GM18861 (cell line): ENCODE data around the gene NSMF.

ENCODE experiments used
- ATAC-seq: cut with Tn5 transposase; IDR thresholded peaks from one replicate; pipeline ENCODE4 v1.9.1; 2021; ENCODE audit not compliant: unreplicated experiment

Gene NSMF, protein sequence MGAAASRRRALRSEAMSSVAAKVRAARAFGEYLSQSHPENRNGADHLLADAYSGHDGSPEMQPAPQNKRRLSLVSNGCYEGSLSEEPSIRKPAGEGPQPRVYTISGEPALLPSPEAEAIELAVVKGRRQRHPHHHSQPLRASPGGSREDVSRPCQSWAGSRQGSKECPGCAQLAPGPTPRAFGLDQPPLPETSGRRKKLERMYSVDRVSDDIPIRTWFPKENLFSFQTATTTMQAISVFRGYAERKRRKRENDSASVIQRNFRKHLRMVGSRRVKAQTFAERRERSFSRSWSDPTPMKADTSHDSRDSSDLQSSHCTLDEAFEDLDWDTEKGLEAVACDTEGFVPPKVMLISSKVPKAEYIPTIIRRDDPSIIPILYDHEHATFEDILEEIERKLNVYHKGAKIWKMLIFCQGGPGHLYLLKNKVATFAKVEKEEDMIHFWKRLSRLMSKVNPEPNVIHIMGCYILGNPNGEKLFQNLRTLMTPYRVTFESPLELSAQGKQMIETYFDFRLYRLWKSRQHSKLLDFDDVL

GRCh38 chr9:137459152-137459600 is at the start of gene NSMF:
NSMF (minus strand) TSS chr9:137459334; CDS start chr9:137459102, 232 bp downstream.
- peak; percentile 33 for ATAC-seq

DNA sequence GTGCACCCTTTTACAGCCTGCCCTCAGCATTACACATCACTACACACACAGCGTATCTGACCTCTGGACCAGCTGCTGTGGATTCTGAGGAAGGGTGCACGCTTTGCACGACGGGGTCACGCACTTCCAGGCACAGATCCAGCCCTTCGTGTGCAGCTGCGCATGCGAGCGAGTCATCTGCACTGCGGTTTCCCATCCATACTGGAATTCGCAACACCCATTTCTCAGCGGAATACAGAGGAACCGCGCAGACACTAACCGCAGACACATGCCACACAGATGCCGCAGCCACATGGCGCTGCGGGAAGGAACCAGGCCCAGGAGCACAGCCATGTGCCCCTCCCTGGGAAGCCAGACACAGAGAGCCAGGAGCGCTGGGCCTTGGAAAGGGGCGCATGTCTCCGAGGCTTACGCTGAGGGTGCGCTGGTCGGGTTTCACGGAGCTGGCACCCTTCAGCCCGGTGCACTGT is 47.6 kb upstream of the NSMF start:
- no peak for ATAC-seq

GRCh38 chr9:137506274-137506673 is 47.1 kb upstream of the NSMF start:
- ATAC-seq: no peak

DNA sequence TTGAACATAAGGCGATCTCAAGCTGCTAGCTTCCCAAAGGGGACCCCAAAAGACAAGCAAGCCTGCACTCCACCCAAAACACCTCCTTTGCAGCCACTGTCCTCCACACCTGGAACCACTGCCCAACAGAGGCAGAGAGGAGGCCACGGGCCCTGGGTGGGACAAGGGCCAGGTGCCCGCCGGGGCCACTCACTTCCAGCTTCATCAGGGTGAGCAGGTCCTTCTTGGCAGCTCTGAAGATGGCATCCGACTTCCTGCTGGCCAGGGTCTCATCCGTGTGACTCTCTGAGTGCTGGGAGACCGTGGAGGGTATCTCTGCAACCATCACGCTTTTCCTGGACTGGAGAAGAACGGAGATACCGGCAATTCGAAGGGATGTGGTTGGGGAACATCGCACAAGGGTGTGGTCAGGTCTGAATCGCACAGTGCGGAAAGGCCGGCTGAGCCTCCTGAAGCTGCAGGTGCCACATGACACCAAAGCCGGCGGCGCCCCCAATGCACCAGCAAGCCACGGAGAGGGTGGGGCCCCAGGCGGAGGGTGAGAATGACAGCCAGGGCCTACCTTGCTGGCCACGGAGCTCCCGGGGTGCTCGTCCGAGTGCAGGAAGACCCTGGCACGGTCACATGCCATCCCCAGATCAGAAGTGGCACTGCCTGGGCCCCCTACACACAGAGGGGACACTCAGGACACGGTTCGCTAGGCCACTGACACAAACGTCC is 46.4 kb upstream of the NSMF start:
- ATAC-seq: no peak

DNA sequence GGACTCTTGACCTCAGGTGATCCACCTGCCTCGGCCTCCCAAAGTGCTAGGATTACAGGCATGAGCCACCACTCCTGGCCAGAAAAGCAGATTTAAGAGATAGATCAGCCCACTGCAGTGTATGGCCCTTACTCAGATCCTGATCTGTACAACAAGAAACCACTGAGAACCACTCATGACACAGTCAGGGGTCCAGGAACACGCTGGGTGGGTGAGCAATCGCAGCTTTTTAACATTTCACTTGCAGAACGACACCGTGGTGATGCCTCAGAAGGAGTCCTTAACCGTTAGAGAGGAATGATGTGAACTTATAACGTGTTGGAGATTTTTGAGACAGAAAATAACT is 45.3 kb upstream of the NSMF start:
- no peak for ATAC-seq

DNA sequence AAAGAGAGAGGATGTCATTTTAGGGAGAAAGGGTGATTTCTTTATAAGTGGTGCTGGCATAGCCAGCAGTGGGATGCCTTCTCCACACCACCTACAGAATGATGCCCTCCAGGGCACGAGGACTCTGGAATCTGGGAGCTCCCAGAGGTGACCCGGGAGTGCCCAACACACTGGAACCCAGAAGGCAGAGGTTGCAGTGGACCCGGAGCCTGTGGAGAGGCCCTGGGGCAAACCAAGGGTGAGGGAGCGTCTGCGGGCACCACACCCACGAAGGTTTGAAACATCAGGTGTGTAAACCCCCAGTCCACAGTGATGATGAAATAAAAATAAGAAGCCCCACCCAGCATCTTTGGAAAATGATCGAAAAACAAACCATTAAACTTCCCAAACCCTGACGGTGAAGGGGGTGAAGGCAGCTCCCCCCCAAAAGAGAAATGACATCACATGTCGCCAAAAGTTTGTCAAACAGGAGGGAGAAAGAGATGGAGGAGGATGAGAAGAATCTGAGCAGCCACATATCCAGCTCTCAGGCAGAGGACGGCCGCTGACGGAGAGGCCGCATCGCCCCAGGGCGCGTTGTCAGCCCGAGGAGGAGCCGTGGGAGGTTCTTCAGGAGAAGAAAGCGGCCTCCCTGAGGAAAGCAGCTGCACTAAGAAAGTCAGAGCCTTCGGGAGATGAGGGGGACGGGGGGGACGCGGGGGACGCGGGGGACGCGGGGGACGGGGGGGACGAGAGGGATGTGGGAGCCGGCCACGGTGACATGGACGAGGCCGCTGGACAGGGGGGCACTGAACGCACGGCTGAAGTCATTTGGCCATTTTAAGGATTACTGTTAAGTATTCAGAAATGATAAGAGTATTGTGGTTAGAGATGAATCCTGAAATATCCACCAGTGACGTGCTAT is 43.1 kb upstream of the NSMF start:
- no peak for ATAC-seq

DNA sequence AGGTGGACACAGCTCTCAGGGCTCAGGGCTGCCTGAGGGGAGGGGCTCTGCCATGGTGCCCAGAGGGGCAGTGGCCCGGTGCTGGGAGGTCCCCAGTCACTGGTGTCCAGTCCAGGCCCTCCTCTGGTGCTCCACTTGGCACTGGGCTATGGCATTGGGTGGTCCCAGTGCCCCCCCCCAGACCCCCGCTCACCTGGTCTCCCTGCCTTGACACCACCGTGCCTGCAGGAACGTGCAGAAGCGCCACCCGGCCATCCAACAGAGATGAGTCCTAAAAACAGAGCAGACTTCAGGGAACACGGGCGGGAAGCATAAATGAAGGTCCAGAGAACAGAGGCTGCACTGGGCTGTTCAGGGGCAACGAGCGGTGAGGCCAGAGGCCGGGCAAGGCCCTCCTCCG is 42.3 kb upstream of the NSMF start:
- ATAC-seq: no peak

GRCh38 chr9:137500666-137501397 is 41.7 kb upstream of the NSMF start:
- no peak for ATAC-seq

DNA sequence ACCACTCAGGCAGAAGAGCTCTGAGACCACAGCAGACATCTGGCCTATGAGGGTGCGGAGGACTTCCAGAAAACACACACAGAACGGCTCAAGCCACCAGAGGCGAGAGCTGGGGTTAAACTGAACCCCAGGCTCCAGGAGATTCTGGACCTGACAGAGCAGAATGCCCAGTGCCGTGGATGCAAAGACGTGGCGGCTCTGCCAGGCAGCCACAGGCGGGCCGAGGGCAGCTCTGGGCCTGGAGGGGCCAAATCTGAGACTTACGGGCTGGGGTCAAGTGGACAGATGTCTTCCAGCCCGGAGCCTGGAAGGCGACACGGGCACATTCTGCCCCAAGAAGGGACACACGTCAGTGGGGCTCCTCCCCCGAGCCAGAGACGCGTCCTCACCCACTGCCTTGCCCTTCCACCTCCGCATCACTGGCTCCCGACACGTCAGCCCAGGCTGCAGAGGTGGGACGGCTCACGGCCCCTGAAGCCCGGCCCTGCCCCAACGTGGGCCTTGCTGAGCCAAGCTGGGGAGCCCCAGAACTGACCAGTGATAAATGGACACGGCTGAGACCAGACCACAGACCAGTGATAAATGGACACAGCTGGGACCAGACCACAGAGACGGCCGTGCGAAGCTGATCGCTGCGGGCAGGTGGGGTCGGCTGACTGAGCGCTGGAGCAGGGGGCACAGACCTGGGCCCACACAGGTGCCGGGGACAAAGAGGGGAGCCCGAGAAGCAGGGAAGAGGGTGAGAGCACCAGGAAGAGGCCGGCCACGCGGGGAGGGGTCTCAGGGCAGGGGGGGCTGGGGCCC is 40.9 kb upstream of the NSMF start:
- no peak for ATAC-seq

DNA sequence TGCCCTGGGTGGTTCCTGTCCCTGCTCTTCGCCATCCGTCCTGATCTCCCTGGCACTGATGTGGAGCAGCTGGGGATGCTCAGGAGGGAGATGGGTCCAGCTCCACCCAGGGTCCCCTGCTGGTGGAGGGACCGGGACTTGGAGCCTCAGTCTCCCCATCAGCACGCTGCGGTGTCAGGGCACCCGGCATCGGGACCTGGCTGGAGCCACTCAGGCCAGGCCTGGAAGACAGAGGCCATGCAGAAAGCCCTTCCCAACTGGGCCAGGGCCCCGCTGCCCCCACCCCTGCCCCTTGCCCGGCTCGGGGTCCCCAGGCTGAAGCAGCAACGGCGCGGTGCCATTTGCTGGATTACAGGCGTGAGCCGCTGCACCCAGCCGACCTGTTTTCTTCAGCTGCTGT is 40.3 kb upstream of the NSMF start:
- no peak for ATAC-seq

- no peak for ATAC-seq
Observed at GRCh38 chr9:137498720-137499150, 39.6 kb upstream of the NSMF start.

- ATAC-seq: no peak
Observed at GRCh38 chr9:137497921-137498719, 39.0 kb upstream of the NSMF start.

- ATAC-seq: no peak
Observed at GRCh38 chr9:137496601-137497375, 37.7 kb upstream of the NSMF start.

DNA sequence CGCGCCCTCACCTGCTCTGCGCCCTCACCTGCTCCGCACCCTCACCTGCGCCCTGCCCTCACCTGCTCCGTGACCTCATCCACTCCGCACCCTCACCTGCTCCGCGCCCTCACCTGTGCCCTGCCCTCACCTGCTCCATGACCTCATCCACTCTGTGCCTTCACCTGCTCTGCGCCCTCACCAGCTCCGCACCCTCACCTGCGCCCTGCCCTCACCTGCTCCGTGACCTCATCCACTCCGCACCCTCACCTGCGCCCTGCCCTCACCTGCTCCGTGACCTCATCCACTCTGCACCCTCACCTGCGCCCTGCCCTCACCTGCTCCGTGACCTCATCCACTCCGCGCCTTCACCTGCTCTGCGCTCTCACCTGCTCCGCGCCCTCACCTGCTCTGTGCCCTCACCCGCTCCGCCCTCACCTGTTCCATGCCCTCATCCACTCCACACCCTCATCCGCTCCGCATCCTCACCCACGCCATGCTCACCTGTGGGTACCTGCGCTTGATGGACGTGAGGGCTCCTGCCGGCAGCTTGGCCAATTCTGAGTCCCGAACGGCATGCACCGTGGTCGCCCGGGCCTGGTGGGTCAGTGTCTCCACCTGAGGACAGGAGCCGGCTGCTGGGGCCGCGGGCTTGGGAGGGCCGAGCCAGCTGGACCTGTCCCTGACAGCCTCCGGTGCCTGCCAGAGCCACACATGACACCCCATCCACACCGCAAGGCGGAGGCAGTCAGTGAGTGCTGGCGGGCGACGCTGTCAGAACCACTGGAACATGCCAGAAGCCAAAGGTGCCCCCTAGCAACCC is 35.6 kb upstream of the NSMF start:
- ATAC-seq: no peak

GRCh38 chr9:137494104-137494544 is 35.0 kb upstream of the NSMF start:
- ATAC-seq: no peak

- ATAC-seq: no peak
Observed at GRCh38 chr9:137493364-137494103, 34.4 kb upstream of the NSMF start.
